ENCODE results near the gene ANKS1B.
"Not testable (repeated sequence)": the region's sequence is repeated elsewhere in the genome, so short reads cannot be mapped to it uniquely, and the experiment has no call there.

ANKS1B gene

GRCh38 chr12:99036566-99036965 is 948.2 kb downstream of the ANKS1B start:
- no peak for DNase-seq

GRCh38 chr12:99035803-99036202 is 948.9 kb downstream of the ANKS1B start:
- no peak for DNase-seq

GRCh38 chr12:99034201-99034600 is 950.5 kb downstream of the ANKS1B start:
- DNase-seq: not testable (repeated sequence)

GRCh38 chr12:99029511-99030271 is 955.0 kb downstream of the ANKS1B start:
- no peak for DNase-seq

GRCh38 chr12:99027461-99027860 is 957.3 kb downstream of the ANKS1B start:
- no peak for DNase-seq

GRCh38 chr12:99027055-99027393 is 957.7 kb downstream of the ANKS1B start:
- DNase-seq: no peak

GRCh38 chr12:99026332-99027054 is 958.2 kb downstream of the ANKS1B start:
- no peak for DNase-seq

GRCh38 chr12:99024870-99025269 is 959.9 kb downstream of the ANKS1B start:
- DNase-seq: no peak

GRCh38 chr12:99024191-99024590 is 960.5 kb downstream of the ANKS1B start:
- no peak for DNase-seq

- no peak for DNase-seq
Measured at GRCh38 chr12:99020871-99021270, 963.9 kb downstream of the ANKS1B start.

- no peak for DNase-seq
Measured at GRCh38 chr12:99019798-99020197, 964.9 kb downstream of the ANKS1B start.

GRCh38 chr12:99017971-99018370 is 966.8 kb downstream of the ANKS1B start:
- DNase-seq: no peak

GRCh38 chr12:99009654-99010296 is 975.0 kb downstream of the ANKS1B start:
- DNase-seq: no peak

- no peak for DNase-seq
Measured at GRCh38 chr12:99005601-99006000, 979.1 kb downstream of the ANKS1B start.

- DNase-seq: no peak
Measured at GRCh38 chr12:99004799-99005466, 979.8 kb downstream of the ANKS1B start.

GRCh38 chr12:99002731-99003130 is 982.0 kb downstream of the ANKS1B start:
- DNase-seq: no peak

- no peak for DNase-seq
Measured at GRCh38 chr12:99002156-99002555, 982.6 kb downstream of the ANKS1B start.

- DNase-seq: no peak
Measured at GRCh38 chr12:98999559-98999958, 985.2 kb downstream of the ANKS1B start.

GRCh38 chr12:98998697-98999299 is 985.9 kb downstream of the ANKS1B start:
- DNase-seq: peak in 1 of 2 donors; percentile 19

- DNase-seq: no peak
Measured at GRCh38 chr12:98997899-98998298, 986.8 kb downstream of the ANKS1B start.

- DNase-seq: no peak
Measured at GRCh38 chr12:98990648-98991047, 994.1 kb downstream of the ANKS1B start.

- no peak for DNase-seq
Measured at GRCh38 chr12:98985156-98985555, 999.6 kb downstream of the ANKS1B start.

GRCh38 chr12:98983647-98984046 is 1001.1 kb downstream of the ANKS1B start:
- DNase-seq: no peak
